ENCODE data around the gene TNF. TPM values are rescaled to one million over a fixed set of nuclear protein-coding genes. Genes with fewer than 3 reads are reported as not detected.

Gene TNF
- total RNA-seq, 1 donor from 2014 or later, result not detected

DNA sequence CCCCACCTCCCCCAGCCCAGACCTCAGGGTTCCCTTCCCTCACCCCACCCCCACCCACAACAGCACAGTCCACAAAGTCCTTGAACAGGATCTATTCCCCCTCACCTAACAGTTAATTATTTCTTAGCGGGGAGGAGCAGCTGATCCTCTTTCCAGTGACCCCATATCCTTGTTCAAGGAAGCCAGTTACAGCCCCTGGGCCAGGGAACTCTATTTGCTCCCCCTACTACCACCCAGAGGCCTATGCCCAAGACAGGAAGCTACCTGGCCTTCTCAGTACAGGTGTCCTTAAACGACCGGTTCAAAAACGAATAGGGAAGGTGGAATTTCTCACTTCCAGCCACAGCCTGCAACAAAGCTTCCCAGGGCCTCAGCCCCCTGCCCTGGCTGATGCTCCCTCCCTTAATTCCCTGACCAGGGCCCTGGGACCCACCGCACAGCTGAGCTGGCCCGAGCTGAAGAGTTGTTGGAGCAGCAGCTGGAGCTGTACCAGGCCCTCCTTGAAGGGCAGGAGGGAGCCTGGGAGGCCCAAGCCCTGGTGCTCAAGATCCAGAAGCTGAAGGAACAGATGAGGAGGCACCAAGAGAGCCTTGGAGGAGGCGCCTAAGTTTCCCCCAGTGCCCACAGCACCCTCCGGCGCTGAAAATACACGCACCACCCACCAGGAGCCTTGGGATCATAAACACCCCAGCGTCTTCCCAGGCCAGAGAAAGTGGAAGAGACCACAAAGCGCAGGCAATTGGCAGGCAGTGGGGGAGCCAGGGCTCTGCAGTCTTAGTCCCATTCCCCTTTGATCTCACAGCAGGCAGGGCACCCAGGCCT lies 45.8 kb upstream of the TNF start:
- H3K4me3 ChIP-seq, result no peak overlapping the region
- no peak for DNase-seq (ENCODE audit: extremely low spot score in 2 of 2)
- H3K4me1 ChIP-seq, result no peaks in the 10 kb centered on the region
- TF ChIP-seq, protein P1, sequence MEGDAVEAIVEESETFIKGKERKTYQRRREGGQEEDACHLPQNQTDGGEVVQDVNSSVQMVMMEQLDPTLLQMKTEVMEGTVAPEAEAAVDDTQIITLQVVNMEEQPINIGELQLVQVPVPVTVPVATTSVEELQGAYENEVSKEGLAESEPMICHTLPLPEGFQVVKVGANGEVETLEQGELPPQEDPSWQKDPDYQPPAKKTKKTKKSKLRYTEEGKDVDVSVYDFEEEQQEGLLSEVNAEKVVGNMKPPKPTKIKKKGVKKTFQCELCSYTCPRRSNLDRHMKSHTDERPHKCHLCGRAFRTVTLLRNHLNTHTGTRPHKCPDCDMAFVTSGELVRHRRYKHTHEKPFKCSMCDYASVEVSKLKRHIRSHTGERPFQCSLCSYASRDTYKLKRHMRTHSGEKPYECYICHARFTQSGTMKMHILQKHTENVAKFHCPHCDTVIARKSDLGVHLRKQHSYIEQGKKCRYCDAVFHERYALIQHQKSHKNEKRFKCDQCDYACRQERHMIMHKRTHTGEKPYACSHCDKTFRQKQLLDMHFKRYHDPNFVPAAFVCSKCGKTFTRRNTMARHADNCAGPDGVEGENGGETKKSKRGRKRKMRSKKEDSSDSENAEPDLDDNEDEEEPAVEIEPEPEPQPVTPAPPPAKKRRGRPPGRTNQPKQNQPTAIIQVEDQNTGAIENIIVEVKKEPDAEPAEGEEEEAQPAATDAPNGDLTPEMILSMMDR (IDR thresholded peaks at IDR 0.05), result no peak
- TF ChIP-seq POLR2A (IDR thresholded peaks at IDR 0.05) (no peak), POLR2AphosphoS5 (IDR thresholded peaks at IDR 0.05; ENCODE audit: insufficient read depth in 1 of 2, low read depth in 1 of 2) (no peak)
- intact Hi-C loops (cut with DNase I), result no loop called here
- H3K27ac ChIP-seq, result no peak overlapping the region
- H3K36me3 ChIP-seq, result peaks cover 0 to 49% of the 10 kb centered on the region in 2 donors
- no peaks in the 10 kb centered on the region for H3K9me3 ChIP-seq
- no peaks in the 10 kb centered on the region for H3K27me3 ChIP-seq

DNA sequence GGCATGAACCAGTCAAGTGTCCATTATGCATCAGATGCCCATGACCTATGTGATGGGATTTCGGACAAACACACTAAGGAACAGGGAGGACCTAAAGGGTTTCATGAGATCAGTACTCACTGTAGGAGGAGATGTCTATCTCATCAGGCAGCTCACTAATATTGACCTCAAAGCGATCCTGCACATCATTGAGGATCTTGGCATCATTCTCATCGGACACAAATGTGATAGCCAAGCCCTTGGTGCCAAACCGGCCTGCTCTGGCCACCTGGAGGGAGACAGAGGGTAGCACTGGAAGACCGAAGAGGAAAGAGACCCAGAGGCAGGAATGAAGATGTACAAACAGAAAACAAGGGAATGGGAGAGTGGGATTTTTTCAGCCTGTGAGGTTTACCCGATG lies 44.7 kb upstream of the TNF start:
- Histone ChIP-seq H3K36me3 (peaks cover 0 to 60% of the 10 kb centered on the region in 2 donors), H3K27ac (no peak overlapping the region), H3K4me1 (no peaks in the 10 kb centered on the region), H3K27me3 (no peaks in the 10 kb centered on the region), H3K9me3 (no peaks in the 10 kb centered on the region), H3K4me3 (no peak overlapping the region)
- intact Hi-C loops (cut with DNase I), result no loop called here
- TF ChIP-seq, protein P1 (IDR thresholded peaks at IDR 0.05), result no peak
- TF ChIP-seq POLR2A (IDR thresholded peaks at IDR 0.05), result no peak
- TF ChIP-seq POLR2AphosphoS5 (IDR thresholded peaks at IDR 0.05; ENCODE audit: insufficient read depth in 1 of 2, low read depth in 1 of 2), result no peak
- no peak for DNase-seq (ENCODE audit: extremely low spot score in 2 of 2)

DNA sequence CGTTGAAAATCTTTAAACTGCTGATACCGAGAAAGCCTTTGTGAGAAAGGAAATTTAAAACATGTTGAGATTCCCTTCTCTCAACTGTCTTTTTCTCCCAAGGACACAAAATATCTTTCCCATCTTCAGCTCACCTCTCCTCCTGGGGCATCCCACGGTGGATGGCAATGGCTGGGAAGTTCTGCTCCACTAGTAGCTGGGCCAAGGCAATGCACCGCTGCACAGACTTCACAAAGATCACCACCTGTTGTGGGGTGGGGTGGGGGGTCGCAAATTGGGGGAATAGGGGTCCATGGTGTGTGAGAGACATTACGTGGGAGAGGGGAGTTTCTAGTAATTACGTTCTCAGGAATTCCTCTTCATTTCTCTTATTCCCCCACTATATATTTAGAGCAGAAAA lies 44.2 kb upstream of the TNF start:
- no peak overlapping the region for H3K4me3 ChIP-seq
- no peak for TF ChIP-seq POLR2A (IDR thresholded peaks at IDR 0.05)

DNA sequence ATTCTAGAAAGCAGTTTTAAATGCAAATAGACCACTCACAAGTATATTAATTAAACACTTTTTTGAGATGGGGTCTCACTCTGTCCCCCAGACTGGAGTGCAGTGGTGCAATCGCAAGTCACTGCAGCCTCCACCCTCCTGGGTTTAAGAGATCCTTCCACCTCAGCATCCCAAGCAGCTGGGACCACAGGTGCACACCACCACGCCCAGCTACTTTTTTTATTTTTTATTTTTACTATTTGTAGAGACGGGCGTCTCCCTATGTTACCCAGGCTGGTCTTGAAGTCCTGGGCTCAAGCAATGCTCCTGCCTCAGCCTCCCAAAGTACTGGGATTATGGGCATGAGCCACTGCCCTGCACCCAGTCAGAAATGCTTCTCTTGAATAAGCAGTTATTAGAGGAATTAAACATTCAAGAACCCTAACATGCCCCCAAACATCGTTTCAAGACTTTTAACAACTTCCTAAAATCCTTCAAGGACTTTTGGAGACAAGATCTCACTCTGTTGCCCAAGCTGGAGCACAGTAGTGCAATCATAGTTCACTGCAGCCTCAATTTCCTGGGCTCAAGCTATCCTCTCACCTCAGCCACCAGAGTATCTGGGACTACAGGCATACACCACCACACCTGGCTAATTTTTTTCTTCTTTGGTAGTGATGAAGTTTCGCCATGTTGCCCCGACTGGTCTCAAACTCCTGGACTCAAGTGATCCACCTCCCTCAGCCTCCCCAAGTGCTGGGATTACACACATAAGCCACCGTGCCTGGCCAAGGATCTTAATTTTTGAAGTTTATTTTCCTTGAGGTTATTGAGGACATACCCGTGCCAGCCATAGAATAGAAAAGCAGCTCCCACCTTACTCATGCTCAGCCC lies 43.4 kb upstream of the TNF start:
- Histone ChIP-seq H3K9me3 (no peaks in the 10 kb centered on the region), H3K36me3 (peaks cover 0 to 73% of the 10 kb centered on the region in 2 donors), H3K27me3 (no peaks in the 10 kb centered on the region), H3K4me1 (no peaks in the 10 kb centered on the region), H3K4me3 (no peak overlapping the region), H3K27ac (no peak overlapping the region)
- intact Hi-C loops (cut with DNase I), result no loop called here
- TF ChIP-seq POLR2AphosphoS5 (IDR thresholded peaks at IDR 0.05; ENCODE audit: insufficient read depth in 1 of 2, low read depth in 1 of 2) (no peak), POLR2A (IDR thresholded peaks at IDR 0.05) (no peak)
- TF ChIP-seq, protein P1 (IDR thresholded peaks at IDR 0.05), result no peak
- no peak for DNase-seq (ENCODE audit: extremely low spot score in 2 of 2)

More for the DNA sequence above, 44.2 kb upstream of the TNF start:
- Histone ChIP-seq H3K27ac (no peak overlapping the region), H3K9me3 (no peaks in the 10 kb centered on the region), H3K36me3 (peaks cover 0 to 65% of the 10 kb centered on the region in 2 donors), H3K27me3 (no peaks in the 10 kb centered on the region), H3K4me1 (no peaks in the 10 kb centered on the region)
- DNase-seq (ENCODE audit: extremely low spot score in 2 of 2), result no peak
- intact Hi-C loops (cut with DNase I), result no loop called here

DNA sequence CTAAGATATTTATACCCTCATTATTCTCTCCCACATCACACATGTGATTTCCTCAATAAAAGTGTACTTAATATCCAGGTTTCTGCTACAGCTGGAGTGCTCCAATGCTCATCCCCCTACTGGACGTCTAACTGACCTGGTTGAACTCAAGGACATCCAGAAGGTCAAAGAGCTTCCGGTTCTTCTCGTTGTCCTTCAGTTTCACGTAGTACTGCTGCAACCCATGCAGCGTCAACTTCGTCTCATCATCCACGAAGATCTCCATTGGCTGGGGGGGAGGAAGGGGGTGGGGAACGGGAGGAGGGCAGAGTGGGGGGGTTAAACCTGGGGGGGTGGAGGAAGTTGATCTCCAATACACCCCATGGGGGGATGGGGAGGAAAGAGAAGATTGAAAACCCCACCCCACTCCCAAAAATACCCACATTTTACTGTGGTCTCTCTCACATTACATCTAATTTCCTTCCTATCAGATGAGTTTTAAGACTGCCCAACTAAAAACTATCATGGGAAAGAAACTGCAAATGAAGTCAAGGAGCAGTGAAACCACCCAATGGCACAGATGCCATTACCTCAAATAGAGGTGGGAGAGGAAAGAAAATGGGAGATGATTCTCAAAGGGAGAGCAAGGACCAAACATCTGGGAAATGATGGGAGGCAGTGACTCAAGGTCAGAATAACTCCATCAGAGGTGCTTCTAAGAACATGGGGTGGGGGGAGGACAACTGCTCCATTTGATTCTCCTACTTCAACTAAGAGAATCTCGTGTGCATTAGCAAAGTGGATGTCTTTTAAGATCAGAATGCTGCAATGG lies 42.5 kb upstream of the TNF start:
- H3K9me3 ChIP-seq, result no peaks in the 10 kb centered on the region
- TF ChIP-seq POLR2A (IDR thresholded peaks at IDR 0.05), result no peak
- TF ChIP-seq, protein P1 (IDR thresholded peaks at IDR 0.05), result no peak
- no peak for TF ChIP-seq POLR2AphosphoS5 (IDR thresholded peaks at IDR 0.05; ENCODE audit: insufficient read depth in 1 of 2, low read depth in 1 of 2)
- DNase-seq (ENCODE audit: extremely low spot score in 2 of 2), result no peak
- H3K27ac ChIP-seq, result no peak overlapping the region
- intact Hi-C loops (cut with DNase I), result no loop called here
- no peaks in the 10 kb centered on the region for H3K4me1 ChIP-seq
- H3K4me3 ChIP-seq, result no peak overlapping the region
- H3K36me3 ChIP-seq, result peaks cover 0 to 82% of the 10 kb centered on the region in 2 donors
- no peaks in the 10 kb centered on the region for H3K27me3 ChIP-seq
